ENCODE measurements around the gene ATP2B2.

GRCh38 chr3:10347648-10348403 is 157.6 kb downstream of the ATP2B2 start:
- TF ChIP-seq ZNF70 (CRISPR knock-in tag; IDR thresholded peaks at IDR 0.05) = no peak
- no peak for TF ChIP-seq TCF4 (CRISPR knock-in tag; IDR thresholded peaks at IDR 0.05; ENCODE audit: borderline replicate concordance)
- TF ChIP-seq ZC3H10 (CRISPR knock-in tag; IDR thresholded peaks at IDR 0.05) = no peak
- no peak for TF ChIP-seq ZFP3 (CRISPR knock-in tag; IDR thresholded peaks at IDR 0.05)
- TF ChIP-seq, protein P1, sequence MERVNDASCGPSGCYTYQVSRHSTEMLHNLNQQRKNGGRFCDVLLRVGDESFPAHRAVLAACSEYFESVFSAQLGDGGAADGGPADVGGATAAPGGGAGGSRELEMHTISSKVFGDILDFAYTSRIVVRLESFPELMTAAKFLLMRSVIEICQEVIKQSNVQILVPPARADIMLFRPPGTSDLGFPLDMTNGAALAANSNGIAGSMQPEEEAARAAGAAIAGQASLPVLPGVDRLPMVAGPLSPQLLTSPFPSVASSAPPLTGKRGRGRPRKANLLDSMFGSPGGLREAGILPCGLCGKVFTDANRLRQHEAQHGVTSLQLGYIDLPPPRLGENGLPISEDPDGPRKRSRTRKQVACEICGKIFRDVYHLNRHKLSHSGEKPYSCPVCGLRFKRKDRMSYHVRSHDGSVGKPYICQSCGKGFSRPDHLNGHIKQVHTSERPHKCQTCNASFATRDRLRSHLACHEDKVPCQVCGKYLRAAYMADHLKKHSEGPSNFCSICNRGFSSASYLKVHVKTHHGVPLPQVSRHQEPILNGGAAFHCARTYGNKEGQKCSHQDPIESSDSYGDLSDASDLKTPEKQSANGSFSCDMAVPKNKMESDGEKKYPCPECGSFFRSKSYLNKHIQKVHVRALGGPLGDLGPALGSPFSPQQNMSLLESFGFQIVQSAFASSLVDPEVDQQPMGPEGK (CRISPR knock-in tag; IDR thresholded peaks at IDR 0.05; ENCODE audit: borderline replicate concordance) = no peak
- TF ChIP-seq ISL1 (CRISPR knock-in tag; IDR thresholded peaks at IDR 0.05) = no peak

Data from SK-N-SH treated with all-trans-retinoic acid at 6 μM for 48 hours (cell line).